Measurements from ENCODE around the gene BCAS1. TPM values are rescaled to one million over a fixed set of nuclear protein-coding genes. Genes with fewer than 3 reads are reported as not detected.
A peak's percentile ranks its signal among the peaks of the same experiment; 100 is the strongest.

BCAS1 gene
- total and polyA plus RNA-seq, 10 of the 15 experiments (the other 5 are each of a cell fraction or from before 2014, with no cell fraction given): 0.21 to 1.4 (median 0.55) TPM

GRCh38 chr20:53956013-53956715, 114.2 kb downstream of the BCAS1 start (continued):
- no peak for TF ChIP-seq EP300 (IDR thresholded peaks at IDR 0.05; ENCODE audit: borderline replicate concordance in 1 of 2, control insufficient read depth in 1 of 2, low read depth in 2 of 2, low read length in 2 of 2)

- H3K36me3 ChIP-seq (ENCODE audit: control insufficient read depth in 2 of 2, insufficient read depth in 2 of 2, low read length in 1 of 2): no peaks in the 10 kb centered on the region
- H3K9ac ChIP-seq (ENCODE audit: control insufficient read depth, insufficient read depth, low read length): no peak overlapping the region
- POLR2A ChIA-PET: interaction anchor here (0.6 kb wide), 1 partner anchor 817 kb away, joined by 6 read pairs; no protein-coding TSS in a partner anchor
- SMC1A ChIA-PET (ENCODE audit: uncharacterized antibody, unreplicated experiment): interaction anchor here (0.7 to 4.2 kb wide), 11 partner anchors 9 to 245 kb away, joined by 3 to 22 read pairs (median 3); no protein-coding TSS in a partner anchor
- H3K79me2 ChIP-seq (ENCODE audit: control insufficient read depth, insufficient read depth, low read length): no peaks in the 10 kb centered on the region
- no peaks in the 10 kb centered on the region for H4K20me1 ChIP-seq (ENCODE audit: control insufficient read depth, insufficient read depth)
- ATAC-seq (no peak), DNase-seq (ENCODE audit: low read depth, low spot score) (no peak), FAIRE-seq (no peak)
- no TSS peak for BruUV-seq (replicated peaks)
- in situ Hi-C loops (cut with MboI): loop anchor here (25.0 kb wide), 1 partner anchor 682 kb away; no protein-coding TSS in a partner anchor
- CTCF ChIA-PET: interaction anchor here (1.7 to 1.8 kb wide), 2 partner anchors 28 to 107 kb away, joined by 3 to 9 read pairs; no protein-coding TSS in a partner anchor
- 91% methylated on average over 6 of the region's 6 CpGs for WGBS (ENCODE audit: insufficient coverage, insufficient replicate concordance, low lambda C conversion rate, missing lambda C conversion rate)
- H2AFZ ChIP-seq (ENCODE audit: control insufficient read depth, low read depth, low read length): no peak overlapping the region
- no peak for TF ChIP-seq MYC (IDR thresholded peaks at IDR 0.05; ENCODE audit: insufficient read depth, insufficient read length, insufficient replicate concordance, low read length, severe bottlenecking)
- TF ChIP-seq POU2F2 (IDR thresholded peaks at IDR 0.05; ENCODE audit: borderline replicate concordance, low read depth, low read length): no peak
- TF ChIP-seq NFXL1 (IDR thresholded peaks at IDR 0.05; ENCODE audit: borderline replicate concordance): peak; percentile 61; the same call in 1 of the 2 replicates
- peak in 1 of 2 experiments; percentile 94; a peak in 2 of 4 replicates for TF ChIP-seq ETV6 (conservative IDR thresholded peaks at IDR 0.05 in 1 of 2, IDR thresholded peaks at IDR 0.05 in 1 of 2; ENCODE audit: borderline replicate concordance in 1 of 2, low read depth in 1 of 2)
- H3K4me2 ChIP-seq (ENCODE audit: control insufficient read depth, insufficient read depth): no peak overlapping the region
- no peak overlapping the region for H3K27ac ChIP-seq (ENCODE audit: control insufficient read depth, insufficient read depth)
- no peaks in the 10 kb centered on the region for H3K27me3 ChIP-seq (replicated peaks in 1 of 2; ENCODE audit: control insufficient read depth in 2 of 2, insufficient read depth in 2 of 2, low read length in 1 of 2)
- intact Hi-C loops (cut with micrococcal nuclease; ENCODE audit: unreplicated experiment): loop anchor here (5.0 kb wide), 2 partner anchors 62 to 798 kb away; no protein-coding TSS in a partner anchor
- peaks cover 5% of the 10 kb centered on the region; the same call in 2 of the 3 replicates for H3K9me3 ChIP-seq (replicated peaks; ENCODE audit: control insufficient read depth, insufficient read depth, low read length)
- no peak overlapping the region for H3K4me3 ChIP-seq
- peaks cover 3% of the 10 kb centered on the region for H3K4me1 ChIP-seq (ENCODE audit: control insufficient read depth, insufficient read depth, low read length)
- RAD21 ChIA-PET (ENCODE audit: unreplicated experiment): interaction anchor here (1.6 kb wide), 1 partner anchor 108 kb away, joined by 4 read pairs; no protein-coding TSS in a partner anchor
These were observed 115.4 kb downstream of the BCAS1 start for GRCh38 chr20:53954723-53955658.
